Astrocyte of the spinal cord (primary cell): ENCODE measurements around the gene R3HDM1.

ENCODE experiments used
- DNase-seq: peaks from one replicate; pipeline ENCODE4 v3.0.0; 2011; ENCODE audit warnings: low read depth, low spot score
- H3K4me3 ChIP-seq: 2 replicates; pipeline ENCODE4 v1.5.1; 2011; ENCODE audit warnings: low read depth, mild to moderate bottlenecking, low read length, moderate library complexity
- CTCF ChIP-seq: IDR thresholded peaks from 2 replicates; pipeline ENCODE4 v1.5.1; 2012; ENCODE audit warnings: low read depth, mild to moderate bottlenecking, low read length, inconsistent platforms
- in situ Hi-C: cut with HindIII; loops from 2 replicates; pipeline ENCODE4 v1.10.0; 2017; ENCODE audit warnings: low sequenced_read_pairs

The R3HDM1 gene

GRCh38 chr2:135762022-135762421, 230.7 kb downstream of the R3HDM1 start:
- no peak overlapping the region for H3K4me3 ChIP-seq
- DNase-seq, result no peak
- in situ Hi-C loops, result no loop called here
- no peak for TF ChIP-seq CTCF

GRCh38 chr2:135762530-135762929, 231.2 kb downstream of the R3HDM1 start:
- no peak for DNase-seq
- no peak overlapping the region for H3K4me3 ChIP-seq
- TF ChIP-seq CTCF, result no peak
- in situ Hi-C loops, result no loop called here

- TF ChIP-seq CTCF, result no peak
- H3K4me3 ChIP-seq, result no peak overlapping the region
- in situ Hi-C loops, result no loop called here
- DNase-seq, result no peak
Measured at GRCh38 chr2:135768863-135769262, 237.6 kb downstream of the R3HDM1 start.

GRCh38 chr2:135773319-135773718, 242.0 kb downstream of the R3HDM1 start:
- H3K4me3 ChIP-seq, result no peak overlapping the region
- no peak for DNase-seq
- no peak for TF ChIP-seq CTCF
- in situ Hi-C loops, result no loop called here

- in situ Hi-C loops, result no loop called here
- DNase-seq, result peak; percentile 55
- no peak overlapping the region for H3K4me3 ChIP-seq
- no peak for TF ChIP-seq CTCF
Measured at GRCh38 chr2:135773917-135774316, 242.6 kb downstream of the R3HDM1 start.
